Hepatocyte (in vitro differentiated cells): ENCODE data around the gene ACSL5. TPM values are rescaled to one million over a fixed set of nuclear protein-coding genes. Genes with fewer than 3 reads are reported as not detected.

Experiments used
- DNase-seq: peaks from one replicate; pipeline ENCODE4 v3.0.0-alpha.2; 2016; ENCODE audit warnings: low spot score
- H2AFZ ChIP-seq: fragments of 200-600 bp; sonication (generic); 2 replicates; pipeline ENCODE4 v1.6.0; 2016; ENCODE audit warnings: antibody characterized with exemption, mild to moderate bottlenecking
- H3K27ac ChIP-seq: fragments of 200-600 bp; sonication (generic); 2 replicates; pipeline ENCODE4 v1.5.1; 2016; ENCODE audit warnings: mild to moderate bottlenecking
- H3K27me3 ChIP-seq: fragments of 200-600 bp; sonication (generic); 2 replicates; pipeline ENCODE4 v1.6.1; 2016
- H3K36me3 ChIP-seq: fragments of 200-600 bp; sonication (generic); replicated peaks from 2 replicates; pipeline ENCODE4 v1.5.1; 2016; ENCODE audit warnings: low read depth; ENCODE audit not compliant: insufficient read depth
- H3K4me1 ChIP-seq: fragments of 200-600 bp; sonication (generic); 2 replicates; pipeline ENCODE4 v1.5.1; 2016; ENCODE audit warnings: mild to moderate bottlenecking, moderate library complexity; ENCODE audit not compliant: insufficient read depth
- H3K4me2 ChIP-seq: fragments of 200-600 bp; sonication (generic); 2 replicates; pipeline ENCODE4 v1.6.0; 2016
- H3K4me3 ChIP-seq: fragments of 200-600 bp; sonication (generic); 2 replicates; pipeline ENCODE4 v1.5.1; 2016; ENCODE audit warnings: mild to moderate bottlenecking
- H3K79me2 ChIP-seq: fragments of 200-600 bp; sonication (generic); 2 replicates; pipeline ENCODE4 v1.6.0; 2017; ENCODE audit warnings: mild to moderate bottlenecking
- H3K9me2 ChIP-seq: fragments of 200-600 bp; sonication (generic); replicated peaks from 2 replicates; pipeline ENCODE4 v1.6.0; 2017; ENCODE audit warnings: mild to moderate bottlenecking; ENCODE audit not compliant: insufficient read depth
- H3K9me3 ChIP-seq: fragments of 200-600 bp; sonication (generic); 2 replicates; pipeline ENCODE4 v1.5.1; 2016; ENCODE audit warnings: low read depth, mild to moderate bottlenecking
- H4K20me1 ChIP-seq: fragments of 200-600 bp; sonication (generic); 2 replicates; pipeline ENCODE4 v1.6.0; 2016; ENCODE audit warnings: mild to moderate bottlenecking; ENCODE audit not compliant: insufficient read depth, poor library complexity, severe bottlenecking
- CTCF ChIP-seq: fragments of 200-600 bp; sonication (generic); IDR thresholded peaks from 2 replicates; pipeline ENCODE4 v1.5.1; 2016; ENCODE audit warnings: antibody characterized with exemption, mild to moderate bottlenecking; ENCODE audit not compliant: poor library complexity
- EZH2 ChIP-seq: fragments of 200-600 bp; sonication (generic); IDR thresholded peaks from 2 replicates; pipeline ENCODE4 v1.6.1; 2016; ENCODE audit warnings: antibody characterized with exemption, mild to moderate bottlenecking, borderline replicate concordance
- EZH2phosphoT487 ChIP-seq: fragments of 200-600 bp; sonication (generic); IDR thresholded peaks from one replicate; pipeline ENCODE4 v1.6.1; 2018; ENCODE audit warnings: antibody characterized with exemption, mild to moderate bottlenecking, low read depth, moderate library complexity; ENCODE audit not compliant: unreplicated experiment, severe bottlenecking
- WGBS: methylation state at CpG from one replicate; pipeline ENCODE4 v1.1.6; 2016; ENCODE audit warnings: low lambda C conversion rate; ENCODE audit errors: missing lambda C conversion rate; 5-methylcytosine and 5-hydroxymethylcytosine counted together
- polyA plus RNA-seq: library from polyadenylated mRNA; unstranded; fragments of >200 nt; fragmentation: Nextera tagmentation; extraction: Ambion mirVana; gene quantifications from 2 replicates; pipeline ENCODE4 v1.2.1, GENCODE V29; 2016
- total RNA-seq: library from RNA; depleted of rRNA; stranded (reverse); fragments of >200 nt; gene quantifications from 2 replicates; pipeline ENCODE4 v1.2.3, GENCODE V29; 2014

Gene ACSL5
- total and polyA plus RNA-seq, 2 experiments from 2014 or later, result 22.7 to 40.2 TPM

- Histone ChIP-seq H3K79me2 (no peaks in the 10 kb centered on the region), H3K4me2 (no peak overlapping the region), H3K4me1 (peaks cover 46% of the 10 kb centered on the region), H2AFZ (no peak overlapping the region), H3K4me3 (no peak overlapping the region), H3K27ac (peak overlapping the region; percentile 83), H4K20me1 (no peaks in the 10 kb centered on the region), H3K9me2 (no peaks in the 10 kb centered on the region), H3K9me3 (no peaks in the 10 kb centered on the region), H3K27me3 (no peaks in the 10 kb centered on the region), H3K36me3 (no peaks in the 10 kb centered on the region)
- TF ChIP-seq EZH2, result no peak
- DNase-seq, result no peak
- WGBS, result 63% methylated on average over 6 of the region's 6 CpGs
Measured at GRCh38 chr10:112361951-112362751, 11.8 kb upstream of the ACSL5 start.

- H3K9me3 ChIP-seq, result no peaks in the 10 kb centered on the region
- H3K79me2 ChIP-seq, result no peaks in the 10 kb centered on the region
- peaks cover 46% of the 10 kb centered on the region for H3K4me1 ChIP-seq
Measured at GRCh38 chr10:112362833-112363232, 11.1 kb upstream of the ACSL5 start.

GRCh38 chr10:112363696-112364688 lies 9.9 kb upstream of the ACSL5 start:
- Histone ChIP-seq H3K9me3 (no peaks in the 10 kb centered on the region), H3K4me3 (no peak overlapping the region), H4K20me1 (no peaks in the 10 kb centered on the region), H3K36me3 (no peaks in the 10 kb centered on the region), H3K9me2 (no peaks in the 10 kb centered on the region), H3K4me2 (no peak overlapping the region), H3K27ac (peak overlapping the region; percentile 83), H3K27me3 (no peaks in the 10 kb centered on the region), H3K4me1 (peaks cover 46% of the 10 kb centered on the region), H3K79me2 (no peaks in the 10 kb centered on the region), H2AFZ (no peak overlapping the region)
- no peak for DNase-seq
- TF ChIP-seq CTCF (no peak), EZH2 (no peak), EZH2phosphoT487 (no peak)
- 89% methylated on average over 22 of the region's 22 CpGs for WGBS

More at GRCh38 chr10:112362833-112363232, 11.1 kb upstream of the ACSL5 start:
- no peak overlapping the region for H3K4me2 ChIP-seq
- H3K27me3 ChIP-seq, result no peaks in the 10 kb centered on the region
- peak overlapping the region; percentile 83 for H3K27ac ChIP-seq
- no peak for DNase-seq
- whole genome bisulfite sequencing, result 83% methylated on average over 8 of the region's 8 CpGs
- no peak for TF ChIP-seq CTCF
- TF ChIP-seq EZH2phosphoT487, result no peak
- TF ChIP-seq EZH2, result no peak
- no peaks in the 10 kb centered on the region for H4K20me1 ChIP-seq
- H3K36me3 ChIP-seq, result no peaks in the 10 kb centered on the region
- no peaks in the 10 kb centered on the region for H3K9me2 ChIP-seq
- H3K4me3 ChIP-seq, result no peak overlapping the region
- no peak overlapping the region for H2AFZ ChIP-seq
